Stimulated activated CD4-positive, alpha-beta T cell treated with anti-CD3 and anti-CD28 coated beads, Interleukin-2, amount 100 ng/mL, for 4 hours (primary cell): ENCODE data around the gene RBPJL.

Experiments
- DNase-seq: peaks from one replicate; pipeline ENCODE4 v3.0.0-alpha.2; 2020; ENCODE audit warnings: low read depth

The RBPJL gene

DNA sequence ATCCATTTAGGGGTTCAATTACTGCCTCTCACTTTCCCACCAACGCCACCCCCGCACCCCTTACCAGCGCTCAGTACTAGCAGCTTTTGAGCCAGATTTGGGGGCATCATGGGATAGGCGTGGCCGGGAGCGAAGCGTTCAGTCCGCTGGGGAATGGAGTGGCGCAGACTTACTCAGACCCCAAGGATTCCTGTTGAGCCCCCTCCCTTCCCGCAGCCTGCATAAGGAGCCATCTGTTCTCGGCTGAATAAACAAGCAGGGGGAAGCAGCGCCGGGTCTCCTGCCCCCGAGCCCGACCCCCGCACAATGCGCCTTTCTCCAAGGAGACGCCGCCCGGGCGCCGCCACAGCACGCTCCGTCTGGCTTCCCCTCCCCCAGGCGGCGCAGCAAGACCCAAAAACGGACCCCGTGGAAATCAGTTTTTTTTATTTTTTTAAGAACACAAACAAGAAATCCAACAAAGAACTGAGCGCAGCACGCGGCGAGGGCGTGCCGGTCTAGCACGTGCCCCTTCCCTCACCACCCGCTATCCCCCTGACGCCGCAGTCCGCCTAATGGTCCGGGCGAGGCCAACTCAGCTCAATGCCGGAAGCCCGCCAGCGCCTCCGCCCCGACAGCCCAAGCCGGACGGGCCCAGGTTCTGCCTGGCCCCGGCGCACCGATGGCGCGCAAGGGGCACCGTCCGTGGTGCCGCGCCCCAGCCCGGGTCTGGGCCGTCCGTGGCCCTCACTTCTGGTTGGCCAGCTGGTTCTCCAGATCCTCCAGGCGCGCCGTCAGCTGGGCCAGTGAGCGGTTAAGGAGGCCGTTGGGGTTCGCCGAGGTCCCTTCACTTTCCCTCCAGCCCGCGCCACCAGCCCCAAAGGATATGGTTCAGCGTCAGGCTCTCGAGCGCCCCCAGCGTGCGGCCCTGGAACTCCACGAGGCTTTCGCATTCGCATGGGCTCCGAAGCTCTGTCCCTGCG lies 13.3 kb upstream of the RBPJL start:
- peak; percentile 71 for DNase-seq

DNA sequence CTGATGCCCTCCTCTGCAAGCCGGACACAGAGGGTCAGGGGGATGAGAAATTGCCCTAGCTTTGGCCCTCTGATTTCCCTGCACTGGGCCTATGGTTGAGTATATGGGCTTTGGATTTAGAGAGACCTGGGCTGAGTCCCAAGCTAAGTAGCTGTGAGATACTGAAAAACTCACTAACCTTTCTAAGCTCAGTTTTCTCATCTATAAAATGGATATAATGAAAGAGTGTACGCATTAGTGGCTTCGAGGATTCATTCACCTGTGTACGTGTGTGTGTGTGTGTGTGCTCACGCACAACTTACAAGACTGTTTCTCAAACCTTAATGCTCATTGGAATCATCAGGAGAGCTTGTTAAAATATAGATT lies 12.7 kb upstream of the RBPJL start:
- DNase-seq = no peak

DNA sequence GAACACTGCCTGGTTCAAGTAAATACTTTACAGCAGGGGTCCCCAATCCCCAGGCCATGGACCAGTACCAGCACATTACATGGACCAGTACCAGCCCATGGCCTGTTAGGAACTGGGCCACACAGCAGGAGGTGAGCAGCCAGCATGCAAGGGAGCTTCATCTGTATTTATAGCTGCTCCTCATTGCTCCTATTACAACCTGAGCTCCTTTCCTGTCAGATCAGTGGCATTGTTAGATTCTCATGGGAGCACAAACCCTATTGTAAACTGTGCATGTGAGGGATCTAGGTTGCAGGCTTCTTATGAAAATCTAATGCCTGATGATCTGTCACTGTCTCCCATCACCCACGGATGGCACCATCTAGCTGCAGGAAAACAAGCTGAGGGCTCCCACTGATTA lies 12.0 kb upstream of the RBPJL start:
- no peak for DNase-seq

DNA sequence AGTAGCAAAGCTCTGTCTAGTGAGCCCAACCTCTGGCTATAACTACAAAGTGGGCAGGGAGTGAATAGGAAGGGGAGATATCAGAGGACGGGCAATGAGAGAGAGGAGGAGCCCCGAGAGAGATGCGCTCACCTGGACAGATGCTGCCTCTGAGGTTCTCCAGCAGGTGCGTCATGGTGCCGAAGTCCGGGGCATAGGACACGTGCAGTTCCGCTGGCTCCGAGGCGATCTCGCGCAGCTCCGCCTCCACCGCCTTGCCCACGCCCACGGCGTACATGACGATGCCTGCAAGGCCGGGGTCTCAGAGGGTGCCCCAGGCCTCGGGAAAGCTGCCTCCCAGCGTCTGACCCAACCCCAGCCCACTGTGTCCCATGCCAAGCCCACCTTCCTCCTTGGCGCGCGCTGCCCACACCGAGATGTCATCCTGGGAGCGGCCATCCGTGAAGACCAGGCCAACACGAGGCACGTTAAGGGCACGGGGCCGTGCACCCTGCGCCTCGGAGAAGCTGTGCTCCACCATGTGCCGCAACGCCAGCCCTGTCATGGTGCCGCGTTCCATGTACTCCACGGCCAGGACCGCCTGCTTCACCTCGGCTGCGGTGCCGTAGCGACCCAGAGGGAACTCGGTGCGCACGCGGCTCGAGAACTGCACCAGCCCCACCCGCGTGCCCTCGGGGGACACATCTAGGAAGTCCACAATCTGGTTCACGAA lies 8.7 kb upstream of the RBPJL start:
- no peak for DNase-seq

DNA sequence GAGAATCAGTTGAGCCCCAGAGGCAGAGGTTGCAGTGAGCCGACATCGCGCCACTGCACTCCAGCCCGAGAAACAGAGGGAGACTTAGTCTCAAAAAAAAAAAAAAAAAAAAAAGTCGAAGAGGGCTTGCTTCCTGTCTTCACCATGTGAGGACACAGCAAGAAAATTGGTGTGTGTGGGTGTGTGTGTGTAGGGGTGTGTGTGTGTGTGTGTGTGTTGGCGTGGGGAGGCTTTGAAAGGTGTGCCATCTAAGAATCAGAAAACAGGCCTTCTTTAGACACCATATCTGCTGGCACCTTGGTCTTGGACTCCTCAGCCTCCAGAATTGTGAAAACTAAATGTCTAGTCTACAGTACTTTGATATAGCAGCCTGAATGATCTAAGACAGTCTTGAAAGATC lies 6.9 kb upstream of the RBPJL start:
- no peak for DNase-seq

DNA sequence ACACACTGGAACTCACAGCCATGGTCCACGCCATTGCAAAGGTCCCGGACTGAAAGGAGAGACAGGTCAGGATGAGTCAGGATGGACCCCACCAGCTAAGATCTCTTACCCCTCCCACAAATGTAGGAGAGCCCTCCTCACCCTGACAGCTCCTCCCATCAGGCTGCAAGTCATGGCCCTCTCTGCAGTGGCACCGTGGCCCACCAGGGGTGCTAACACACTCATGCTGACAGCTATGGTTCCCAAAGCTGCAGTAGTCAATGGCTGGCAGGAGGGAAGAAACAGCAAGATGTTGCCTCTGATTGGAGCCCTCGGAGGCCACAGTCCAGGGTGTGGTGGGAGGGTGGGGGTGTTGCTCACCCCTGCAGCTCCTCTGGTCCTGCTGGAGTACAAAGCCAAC lies 5.7 kb upstream of the RBPJL start:
- no peak for DNase-seq

DNA sequence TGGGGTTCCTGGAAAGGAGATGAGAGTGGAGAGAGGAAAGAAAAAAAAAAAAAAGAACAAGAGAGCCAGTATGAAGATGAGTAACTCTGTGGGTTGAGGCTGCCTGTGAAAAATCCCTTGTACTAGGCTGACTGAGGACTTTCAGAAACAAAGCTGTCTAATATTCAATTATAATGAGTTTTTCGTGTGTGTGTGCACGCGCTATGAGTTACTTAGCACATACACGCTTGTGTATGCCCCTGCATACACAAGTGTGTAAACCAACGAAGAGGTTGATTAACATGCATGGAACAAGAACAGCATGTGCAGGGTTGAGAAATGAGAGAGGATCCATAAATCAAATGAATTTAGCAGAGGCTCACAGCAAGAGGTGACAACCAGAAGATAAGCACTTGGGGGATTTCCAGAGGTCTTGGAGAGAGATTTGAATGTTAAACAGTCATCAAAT lies 4.8 kb upstream of the RBPJL start:
- no peak for DNase-seq

DNA sequence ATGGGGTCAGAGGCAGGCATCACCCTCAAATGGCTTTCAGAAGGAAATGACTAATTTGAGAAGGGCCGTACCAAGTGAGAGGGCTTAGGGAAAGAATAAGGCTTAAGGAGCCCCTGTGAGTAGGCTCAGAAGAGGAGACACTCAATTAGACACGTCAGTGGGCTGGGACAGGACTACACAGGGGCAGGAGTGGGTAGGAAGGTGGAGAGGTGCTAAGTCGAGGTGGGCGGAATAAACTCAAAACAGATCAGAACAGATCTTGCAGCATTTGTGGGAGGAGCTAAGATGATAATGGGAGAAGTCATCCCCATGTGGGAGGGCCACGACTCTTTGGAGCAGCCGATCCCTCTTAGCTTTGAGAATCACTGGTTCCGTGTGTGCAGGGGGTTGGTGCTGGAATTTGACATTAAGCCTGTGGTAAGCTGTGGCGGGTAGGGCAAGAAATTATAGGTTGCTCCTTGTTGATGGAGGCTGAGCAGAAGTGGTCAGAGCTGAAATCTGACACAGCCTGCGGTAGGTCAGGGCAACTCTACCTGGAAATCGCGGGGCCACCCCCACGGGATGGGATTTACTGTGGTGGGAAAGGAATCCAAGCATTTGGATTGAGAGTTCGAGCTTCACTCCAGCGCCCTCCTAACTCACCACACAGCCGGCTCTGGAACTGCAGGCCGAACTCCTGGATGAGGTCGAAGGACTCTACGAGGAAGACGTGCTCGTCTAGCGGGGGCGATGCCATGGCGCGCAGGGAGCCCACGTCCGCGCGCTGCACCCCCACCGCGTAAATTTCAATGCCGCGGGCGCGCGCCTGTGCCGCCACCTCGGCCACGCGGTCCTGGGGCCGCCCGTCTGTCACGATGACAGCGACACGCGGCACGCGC lies 2.8 kb upstream of the RBPJL start:
- DNase-seq = no peak

DNA sequence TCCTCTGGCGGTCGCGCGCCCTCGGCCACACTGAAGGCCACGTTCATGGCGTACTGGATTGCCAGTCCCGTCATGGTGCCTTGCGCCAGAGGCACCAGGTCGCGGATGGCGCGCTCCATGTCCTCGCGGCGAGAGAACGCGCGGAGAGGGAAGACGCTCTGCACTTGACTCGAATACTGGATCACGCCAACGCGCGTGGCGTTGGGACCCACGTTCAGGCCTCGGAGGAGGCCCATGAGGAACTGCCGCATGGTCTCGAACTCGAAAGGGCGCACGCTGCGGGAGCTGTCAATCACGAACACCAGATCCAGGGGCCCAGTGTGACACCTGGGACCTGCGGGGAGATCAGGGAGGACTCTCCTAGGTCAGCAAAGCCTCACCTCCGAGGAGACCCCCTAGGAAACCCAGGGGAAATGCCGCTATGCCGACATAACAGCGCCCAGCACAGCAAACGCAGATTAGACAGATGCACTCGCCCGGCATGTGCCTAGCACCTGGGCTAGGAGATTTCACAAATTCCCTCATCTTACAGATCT lies 2.1 kb upstream of the RBPJL start:
- DNase-seq = no peak

DNA sequence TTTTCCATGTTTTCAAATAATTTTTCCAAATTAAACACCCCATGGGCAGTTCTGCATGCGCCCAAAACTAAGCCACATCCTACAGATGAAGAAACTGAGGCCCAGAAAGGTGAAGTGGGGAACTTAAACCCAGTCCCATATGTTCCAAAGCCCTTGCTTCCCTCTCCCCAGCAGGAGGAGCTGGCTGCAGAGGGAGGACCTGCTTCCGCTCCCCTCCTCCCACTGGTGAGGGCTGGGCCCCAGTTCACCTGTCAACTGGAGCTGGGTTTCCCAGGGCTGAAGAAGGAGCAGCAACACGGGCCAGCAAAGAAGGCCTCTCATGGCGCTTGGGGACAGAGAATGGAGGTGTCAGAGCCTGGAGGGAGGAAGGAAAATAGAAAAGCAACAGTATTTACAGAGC lies 1.4 kb upstream of the RBPJL start:
- DNase-seq = no peak

DNA sequence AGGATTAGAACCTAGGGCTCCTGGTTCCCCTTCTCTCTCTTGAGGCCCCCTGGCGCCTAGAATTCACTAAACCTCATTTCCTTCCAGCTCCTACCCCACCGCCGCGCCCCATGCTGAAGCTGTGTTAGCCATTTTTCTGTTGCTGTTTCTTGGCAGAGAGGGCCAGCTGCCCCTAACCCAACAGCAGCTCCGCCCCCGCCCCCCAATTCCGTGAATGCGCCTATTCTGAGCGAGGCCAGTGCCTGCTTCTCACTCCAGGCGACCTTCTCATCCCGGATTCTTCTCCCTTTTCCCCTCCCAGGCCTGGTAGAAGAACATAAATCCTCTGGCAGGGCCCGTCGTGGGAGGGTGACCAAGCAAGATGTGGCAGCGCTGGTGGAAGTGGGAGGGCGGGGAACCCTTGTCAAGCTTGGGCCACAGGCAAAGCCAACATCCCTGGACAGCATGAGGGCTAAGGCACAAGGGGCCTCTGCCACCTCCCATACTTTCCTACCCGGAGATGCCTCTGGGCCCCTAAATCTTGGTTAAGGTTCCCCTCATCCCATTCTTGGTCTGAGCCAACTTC lies 518 bp downstream of the RBPJL start:
- DNase-seq = no peak

DNA sequence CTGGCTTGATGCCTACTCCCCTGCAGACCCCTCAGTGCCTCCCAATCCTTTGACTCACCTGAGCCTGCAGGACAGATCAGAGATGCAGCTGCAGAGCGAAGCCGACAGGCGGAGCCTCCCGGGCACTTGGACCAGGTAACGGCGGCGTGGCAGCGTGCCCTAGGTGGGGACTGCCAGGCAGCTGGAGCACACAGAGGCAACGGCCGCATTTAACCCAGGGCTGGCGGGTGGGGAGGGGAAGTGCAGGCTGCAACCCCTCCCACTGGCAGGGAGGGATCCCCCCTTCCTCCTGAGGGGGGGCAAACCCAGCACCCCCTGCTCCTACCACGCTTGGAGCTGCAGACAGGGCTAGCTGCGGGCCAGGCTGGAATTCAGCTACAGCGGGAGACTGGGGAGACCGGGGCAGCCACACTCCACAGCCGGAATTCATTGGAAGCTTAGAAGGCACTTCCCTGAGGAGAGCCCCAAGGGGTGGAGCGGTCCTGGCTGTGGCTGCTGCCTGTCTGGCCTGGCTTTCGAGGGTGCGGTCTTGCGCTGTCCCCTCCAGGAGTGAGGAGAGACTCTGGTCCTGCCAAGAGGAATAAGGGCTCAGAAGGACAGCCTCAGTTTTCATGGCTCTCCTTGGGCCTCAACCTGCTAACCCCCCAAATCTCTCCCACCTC lies 1.6 kb downstream of the RBPJL start, which contains the start of gene MATN4:
TSS of gene MATN4 (minus strand) at position 183 of the 662 bp plus-strand sequence. CDS start 2,717 bp downstream, outside the sequence.
- no peak for DNase-seq

DNA sequence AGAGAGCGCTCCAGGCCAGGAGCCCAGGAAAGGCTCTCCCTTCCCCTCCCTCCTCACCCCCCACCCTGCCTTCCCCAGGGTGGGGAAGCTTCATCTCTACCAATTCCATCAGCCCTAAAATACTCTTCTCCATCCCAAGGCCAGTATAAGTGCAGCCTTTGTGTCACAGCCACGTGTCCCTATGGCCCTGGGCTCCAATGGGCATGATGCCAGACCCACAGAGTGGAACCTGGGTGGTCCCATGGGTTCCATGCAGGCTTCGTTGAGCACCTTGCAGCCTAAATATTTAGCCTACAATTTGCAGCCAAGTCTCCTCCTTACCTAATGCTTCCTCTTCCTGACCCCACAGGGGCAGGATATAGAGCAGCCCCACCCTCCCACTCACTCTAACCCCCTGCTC lies 2.4 kb downstream of the RBPJL start:
- no peak for DNase-seq

DNA sequence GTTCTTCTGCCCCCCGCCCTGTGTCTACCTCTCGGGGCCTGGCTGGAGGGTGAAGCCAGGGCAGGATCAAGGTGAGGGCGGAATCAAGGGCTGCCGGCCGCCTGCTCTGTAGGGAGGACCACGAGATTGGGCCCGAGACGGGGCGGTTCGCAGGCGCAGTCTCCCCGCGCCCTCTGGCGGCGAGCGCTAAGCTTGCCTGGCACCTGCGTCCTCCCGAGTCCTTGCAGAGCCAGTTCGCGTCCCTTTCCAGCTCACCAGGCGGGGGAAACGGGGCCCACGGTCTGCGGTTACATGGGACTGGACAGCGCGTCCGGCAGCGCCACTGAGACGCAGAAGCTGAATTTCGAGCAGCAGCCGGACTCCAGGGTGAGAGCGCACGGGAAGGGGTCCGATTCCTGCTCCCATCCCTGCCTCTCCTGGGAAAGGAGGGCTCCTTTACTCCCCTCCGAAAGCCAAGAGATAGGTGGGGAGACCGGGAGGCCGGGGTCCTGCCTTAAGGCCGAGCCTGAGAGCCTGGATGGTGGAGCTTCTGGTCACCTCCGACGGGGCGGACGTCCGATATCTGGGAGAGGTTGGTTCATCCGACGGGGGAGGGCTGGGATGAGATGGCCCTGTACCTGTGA lies 5.1 kb downstream of the RBPJL start:
- DNase-seq = peak; percentile 47

DNA sequence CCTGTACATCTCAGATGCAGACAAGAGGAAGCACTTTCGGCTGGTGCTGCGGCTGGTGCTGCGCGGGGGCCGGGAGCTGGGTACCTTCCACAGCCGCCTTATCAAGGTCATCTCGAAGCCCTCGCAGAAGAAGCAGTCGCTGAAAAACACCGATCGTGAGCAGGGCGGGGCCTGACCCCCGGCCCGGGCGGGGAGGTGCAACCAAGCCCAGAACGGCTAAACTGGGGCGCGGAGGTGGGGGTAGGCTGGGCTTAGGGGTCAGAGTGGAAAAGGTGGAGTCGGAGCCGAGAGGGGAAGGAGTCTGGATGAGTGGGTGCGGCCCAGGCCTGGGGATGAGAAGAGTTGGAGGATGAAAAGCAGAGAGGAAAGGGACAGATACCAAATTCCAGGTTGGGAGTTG lies 5.6 kb downstream of the RBPJL start:
- DNase-seq = no peak

DNA sequence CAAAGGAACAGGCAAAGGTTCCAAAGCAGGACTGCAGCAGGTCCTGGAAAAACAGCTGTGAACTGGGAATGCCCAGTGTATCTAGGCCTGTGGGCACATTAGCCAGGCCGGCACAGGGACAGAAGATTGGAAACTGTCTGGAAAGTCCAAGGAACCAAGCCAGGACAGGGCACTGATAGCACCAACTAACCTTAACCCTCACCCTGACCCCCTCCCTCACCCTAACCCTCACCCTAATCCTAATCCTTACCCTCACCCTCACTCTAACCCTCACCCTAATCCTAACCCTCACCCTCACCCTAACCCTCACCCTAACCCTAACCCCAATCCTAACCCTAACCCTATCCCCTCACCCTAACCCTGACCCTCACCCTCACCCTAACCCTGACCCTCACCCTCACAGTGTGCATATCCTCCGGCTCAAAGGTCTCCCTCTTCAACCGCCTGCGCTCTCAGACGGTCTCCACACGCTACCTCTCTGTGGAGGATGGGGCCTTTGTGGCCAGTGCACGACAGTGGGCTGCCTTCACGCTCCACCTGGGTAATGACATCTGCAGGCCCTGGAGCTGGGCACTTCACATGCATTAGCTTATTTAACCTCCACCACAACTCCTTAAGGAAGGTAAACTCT lies 6.5 kb downstream of the RBPJL start:
- no peak for DNase-seq

DNA sequence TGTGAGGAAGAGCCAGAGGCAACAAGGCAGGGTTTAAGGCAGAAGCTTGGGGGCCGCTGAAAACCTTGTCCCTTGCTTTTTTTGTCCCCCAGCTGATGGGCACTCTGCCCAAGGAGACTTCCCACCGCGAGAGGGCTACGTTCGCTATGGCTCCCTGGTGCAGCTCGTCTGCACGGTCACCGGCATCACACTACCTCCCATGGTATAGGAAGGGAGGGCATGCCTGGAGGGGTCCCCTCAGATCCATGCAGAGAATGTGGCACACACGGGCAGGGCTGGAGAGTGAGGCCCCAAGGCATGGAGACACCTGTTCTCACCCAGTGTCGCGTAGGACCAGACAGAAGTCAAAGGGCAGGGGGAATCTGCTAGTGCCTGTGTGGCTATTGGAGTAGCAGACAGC lies 7.3 kb downstream of the RBPJL start:
- no peak for DNase-seq

DNA sequence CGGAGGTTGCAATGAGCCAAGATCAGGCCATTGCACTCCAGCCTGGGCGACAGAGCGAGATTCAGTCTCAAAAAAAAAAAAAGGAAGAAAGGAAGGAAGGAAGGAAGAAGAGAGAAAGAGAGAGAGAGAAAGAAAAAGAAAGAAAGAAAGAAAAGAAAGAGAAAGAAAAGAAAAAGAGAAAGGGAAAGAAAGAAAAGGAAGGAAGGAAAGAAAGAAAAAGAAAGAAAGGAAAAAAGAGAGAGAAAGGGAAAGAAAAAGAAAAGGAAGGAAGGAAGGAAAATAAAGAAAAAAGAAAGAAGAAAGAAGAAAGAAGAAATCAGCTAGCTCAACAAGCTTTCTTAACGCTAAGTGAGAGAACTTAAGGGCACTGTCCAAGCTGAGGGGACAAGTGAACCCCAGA lies 9.0 kb downstream of the RBPJL start:
- DNase-seq = no peak

DNA sequence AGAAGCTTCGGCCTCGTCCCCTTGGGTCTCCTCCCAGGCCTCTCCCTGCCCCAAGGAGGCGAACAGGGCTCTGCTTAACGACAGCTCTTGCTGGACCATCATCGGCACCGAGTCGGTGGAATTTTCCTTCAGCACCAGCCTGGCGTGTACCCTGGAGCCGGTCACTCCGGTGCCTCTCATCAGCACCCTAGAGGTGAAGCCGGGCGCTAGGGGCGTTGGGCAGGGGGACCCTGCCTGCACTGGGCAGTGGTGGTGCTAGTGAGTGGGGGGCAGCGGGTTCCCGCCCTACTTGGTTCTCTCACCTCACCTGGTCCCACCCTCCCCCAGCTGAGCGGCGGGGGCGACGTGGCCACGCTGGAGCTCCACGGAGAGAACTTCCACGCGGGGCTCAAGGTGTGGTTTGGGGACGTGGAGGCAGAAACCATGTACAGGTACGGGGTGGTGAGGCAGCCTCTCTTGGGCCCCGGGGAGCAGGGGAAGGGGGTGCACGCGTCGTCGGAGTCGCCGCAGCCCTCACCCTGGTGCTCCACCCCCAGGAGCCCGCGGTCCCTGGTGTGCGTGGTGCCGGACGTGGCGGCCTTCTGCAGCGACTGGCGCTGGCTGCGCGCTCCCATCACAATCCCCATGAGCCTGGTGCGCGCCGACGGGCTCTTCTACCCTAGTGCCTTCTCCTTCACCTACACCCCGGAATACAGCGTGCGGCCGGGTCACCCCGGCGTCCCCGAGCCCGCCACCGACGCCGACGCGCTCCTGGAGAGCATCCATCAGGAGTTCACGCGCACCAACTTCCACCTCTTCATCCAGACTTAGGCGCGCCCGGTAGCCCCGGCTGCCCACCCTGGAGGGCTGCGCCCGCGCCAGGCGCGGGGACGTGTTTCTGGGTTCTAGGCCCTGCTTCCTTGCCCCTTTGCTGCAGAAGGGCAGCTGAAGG lies 9.8 kb downstream of the RBPJL start:
- DNase-seq = no peak
